ENCODE results near the gene FBXL20. TPM values are rescaled to one million over a fixed set of nuclear protein-coding genes. Genes with fewer than 3 reads are reported as not detected.
"Not testable (repeated sequence)": the region's sequence is repeated elsewhere in the genome, so short reads cannot be mapped to it uniquely, and the experiment has no call there.

Gene FBXL20
- total RNA-seq, 1 experiment from 2014 or later: 71.5 TPM

- Mint-ChIP-seq H3K9me3 (ENCODE audit: low read depth, unreplicated experiment) (no peaks in the 10 kb centered on the region), H3K4me1 (ENCODE audit: low read depth, unreplicated experiment) (peaks cover 23% of the 10 kb centered on the region), H3K4me3 (ENCODE audit: low read depth, unreplicated experiment) (no peak overlapping the region), H3K27me3 (ENCODE audit: unreplicated experiment) (no peaks in the 10 kb centered on the region), H3K36me3 (ENCODE audit: insufficient read depth, unreplicated experiment) (no peaks in the 10 kb centered on the region), H3K27ac (ENCODE audit: unreplicated experiment) (no peak overlapping the region)
- DNase-seq: no peak
- BruUV-seq (replicated peaks): no TSS peak
- TF ChIP-seq, protein P1, sequence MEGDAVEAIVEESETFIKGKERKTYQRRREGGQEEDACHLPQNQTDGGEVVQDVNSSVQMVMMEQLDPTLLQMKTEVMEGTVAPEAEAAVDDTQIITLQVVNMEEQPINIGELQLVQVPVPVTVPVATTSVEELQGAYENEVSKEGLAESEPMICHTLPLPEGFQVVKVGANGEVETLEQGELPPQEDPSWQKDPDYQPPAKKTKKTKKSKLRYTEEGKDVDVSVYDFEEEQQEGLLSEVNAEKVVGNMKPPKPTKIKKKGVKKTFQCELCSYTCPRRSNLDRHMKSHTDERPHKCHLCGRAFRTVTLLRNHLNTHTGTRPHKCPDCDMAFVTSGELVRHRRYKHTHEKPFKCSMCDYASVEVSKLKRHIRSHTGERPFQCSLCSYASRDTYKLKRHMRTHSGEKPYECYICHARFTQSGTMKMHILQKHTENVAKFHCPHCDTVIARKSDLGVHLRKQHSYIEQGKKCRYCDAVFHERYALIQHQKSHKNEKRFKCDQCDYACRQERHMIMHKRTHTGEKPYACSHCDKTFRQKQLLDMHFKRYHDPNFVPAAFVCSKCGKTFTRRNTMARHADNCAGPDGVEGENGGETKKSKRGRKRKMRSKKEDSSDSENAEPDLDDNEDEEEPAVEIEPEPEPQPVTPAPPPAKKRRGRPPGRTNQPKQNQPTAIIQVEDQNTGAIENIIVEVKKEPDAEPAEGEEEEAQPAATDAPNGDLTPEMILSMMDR (IDR thresholded peaks at IDR 0.05; ENCODE audit: unreplicated experiment): no peak
- intact Hi-C loops (cut with micrococcal nuclease; ENCODE audit: unreplicated experiment): no loop called here
- CTCF ChIA-PET: interaction anchor here (0.6 to 3.4 kb wide), 6 partner anchors 10 to 335 kb away, joined by 3 to 25 read pairs (median 4); partner anchors contain the start of gene FBXL20
These were observed 25.0 kb downstream of the FBXL20 start for GRCh38 chr17:39376434-39376833.

- intact Hi-C loops (cut with micrococcal nuclease; ENCODE audit: unreplicated experiment); H3K27ac Mint-ChIP-seq (ENCODE audit: unreplicated experiment); DNase-seq; H3K27me3 Mint-ChIP-seq (ENCODE audit: unreplicated experiment); BruUV-seq (replicated peaks); H3K4me3 Mint-ChIP-seq (ENCODE audit: low read depth, unreplicated experiment); H3K4me1 Mint-ChIP-seq (ENCODE audit: low read depth, unreplicated experiment); H3K36me3 Mint-ChIP-seq (ENCODE audit: insufficient read depth, unreplicated experiment); H3K9me3 Mint-ChIP-seq (ENCODE audit: low read depth, unreplicated experiment): not testable (repeated sequence)
- CTCF ChIA-PET: interaction anchor here (0.6 to 3.4 kb wide), 6 partner anchors 9 to 1758 kb away, joined by 3 to 25 read pairs (median 4); no protein-coding TSS in a partner anchor
These were observed 33.6 kb downstream of the FBXL20 start for GRCh38 chr17:39367805-39368204.

- intact Hi-C loops (cut with micrococcal nuclease; ENCODE audit: unreplicated experiment): no loop called here
- Mint-ChIP-seq H3K27me3 (ENCODE audit: unreplicated experiment) (no peaks in the 10 kb centered on the region), H3K27ac (ENCODE audit: unreplicated experiment) (no peak overlapping the region), H3K36me3 (ENCODE audit: insufficient read depth, unreplicated experiment) (no peaks in the 10 kb centered on the region), H3K4me3 (ENCODE audit: low read depth, unreplicated experiment) (no peak overlapping the region), H3K9me3 (ENCODE audit: low read depth, unreplicated experiment) (no peaks in the 10 kb centered on the region), H3K4me1 (ENCODE audit: low read depth, unreplicated experiment) (no peaks in the 10 kb centered on the region)
- no TSS peak for BruUV-seq (replicated peaks)
- CTCF ChIA-PET: interaction anchor here (0.7 to 3.4 kb wide), 6 partner anchors 9 to 85 kb away, joined by 3 to 25 read pairs (median 4); no protein-coding TSS in a partner anchor
- TF ChIP-seq, protein P1 (IDR thresholded peaks at IDR 0.05; ENCODE audit: unreplicated experiment): no peak
- no peak for DNase-seq
These were observed 35.6 kb downstream of the FBXL20 start for GRCh38 chr17:39365872-39366271.

DNA sequence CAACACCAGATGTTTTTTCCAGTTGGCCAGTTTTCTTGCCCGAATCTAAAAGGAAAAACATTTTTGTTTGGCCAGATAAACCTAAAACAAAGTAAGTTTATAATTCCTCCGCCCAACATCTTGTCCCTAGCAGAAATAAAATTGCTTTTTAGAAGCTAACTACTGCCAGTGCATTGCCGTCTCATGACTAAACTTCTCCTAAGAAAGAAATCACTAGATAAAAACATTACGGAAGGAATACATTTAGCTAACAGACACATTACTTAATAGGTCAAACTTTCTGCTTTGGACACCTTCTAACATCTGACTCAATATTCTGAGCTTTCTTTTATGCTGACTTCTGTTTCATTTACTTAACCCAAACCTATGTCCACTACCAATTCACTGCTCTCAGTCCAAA, 36.2 kb downstream of the FBXL20 start:
- no peak for DNase-seq
- CTCF ChIA-PET: interaction anchor here (0.7 to 3.4 kb wide), 6 partner anchors 9 to 84 kb away, joined by 3 to 25 read pairs (median 4); no protein-coding TSS in a partner anchor
- Mint-ChIP-seq H3K36me3 (ENCODE audit: insufficient read depth, unreplicated experiment) (no peaks in the 10 kb centered on the region), H3K27ac (ENCODE audit: unreplicated experiment) (no peak overlapping the region), H3K4me3 (ENCODE audit: low read depth, unreplicated experiment) (no peak overlapping the region), H3K27me3 (ENCODE audit: unreplicated experiment) (no peaks in the 10 kb centered on the region), H3K9me3 (ENCODE audit: low read depth, unreplicated experiment) (no peaks in the 10 kb centered on the region), H3K4me1 (ENCODE audit: low read depth, unreplicated experiment) (no peaks in the 10 kb centered on the region)
- BruUV-seq (replicated peaks): no TSS peak
- intact Hi-C loops (cut with micrococcal nuclease; ENCODE audit: unreplicated experiment): no loop called here
- TF ChIP-seq, protein P1 (IDR thresholded peaks at IDR 0.05; ENCODE audit: unreplicated experiment): no peak

GRCh38 chr17:39364236-39365025, 37.0 kb downstream of the FBXL20 start:
- CTCF ChIA-PET: interaction anchor here (0.7 to 1.6 kb wide), 5 partner anchors 8 to 443 kb away, joined by 4 to 13 read pairs (median 5); no protein-coding TSS in a partner anchor
- H3K9me3 Mint-ChIP-seq (ENCODE audit: low read depth, unreplicated experiment): no peaks in the 10 kb centered on the region
- TF ChIP-seq, protein P1 (IDR thresholded peaks at IDR 0.05; ENCODE audit: unreplicated experiment): no peak
- H3K27me3 Mint-ChIP-seq (ENCODE audit: unreplicated experiment): no peaks in the 10 kb centered on the region
- DNase-seq: no peak
- no peaks in the 10 kb centered on the region for H3K4me1 Mint-ChIP-seq (ENCODE audit: low read depth, unreplicated experiment)
- no peak overlapping the region for H3K4me3 Mint-ChIP-seq (ENCODE audit: low read depth, unreplicated experiment)
- H3K27ac Mint-ChIP-seq (ENCODE audit: unreplicated experiment): no peak overlapping the region
- intact Hi-C loops (cut with micrococcal nuclease; ENCODE audit: unreplicated experiment): no loop called here
- no peaks in the 10 kb centered on the region for H3K36me3 Mint-ChIP-seq (ENCODE audit: insufficient read depth, unreplicated experiment)
- no TSS peak for BruUV-seq (replicated peaks)

All from Calu3 (cell line).